Measurements from ENCODE around the gene DLX5. TPM values are rescaled to one million over a fixed set of nuclear protein-coding genes. Genes with fewer than 3 reads are reported as not detected.

DLX5 gene
- total and polyA plus RNA-seq, 2 donors (not counting 3 experiments of a cell fraction or from before 2014, with no cell fraction given), result not detected

- Histone ChIP-seq H3K4me3 (replicated peaks in 1 of 3; ENCODE audit: insufficient read depth in 1 of 3, low read depth in 1 of 3, low read length in 3 of 3) (no peak overlapping the region), H3K9me3 (replicated peaks; ENCODE audit: control insufficient read depth, insufficient read depth, low read length) (no peaks in the 10 kb centered on the region), H3K79me2 (ENCODE audit: control insufficient read depth, insufficient read depth, low read length) (no peaks in the 10 kb centered on the region), H3K36me3 (ENCODE audit: control insufficient read depth in 2 of 2, extremely low read depth in 1 of 2, insufficient read depth in 2 of 2, low read length in 2 of 2) (no peaks in the 10 kb centered on the region), H3K27ac (ENCODE audit: insufficient read depth, low read depth, low read length) (no peak overlapping the region), H3K4me1 (ENCODE audit: control insufficient read depth, extremely low read depth, insufficient read depth, low read length) (no peaks in the 10 kb centered on the region), H4K20me1 (replicated peaks; ENCODE audit: control insufficient read depth, extremely low read depth, insufficient read depth, low read length) (no peaks in the 10 kb centered on the region), H2AFZ (ENCODE audit: low read depth, low read length) (no peak overlapping the region), H3K9me1 (replicated peaks; ENCODE audit: control insufficient read depth, extremely low read depth, insufficient read depth, low read length) (no peaks in the 10 kb centered on the region), H3K27me3 (ENCODE audit: control insufficient read depth in 2 of 2, insufficient read depth in 2 of 2, low read length in 2 of 2) (peaks cover 80 to 95% of the 10 kb centered on the region in 2 experiments), H3K4me2 (ENCODE audit: insufficient read depth, low read length) (no peak overlapping the region), H3K9ac (replicated peaks; ENCODE audit: extremely low read depth, insufficient read depth, low read length) (no peak overlapping the region)
- TF ChIP-seq FOS (IDR thresholded peaks at IDR 0.05; ENCODE audit: borderline replicate concordance, insufficient read depth, low read length), result no peak
- TF ChIP-seq JUN (IDR thresholded peaks at IDR 0.05; ENCODE audit: borderline replicate concordance, insufficient read depth, insufficient read length, low read depth), result no peak
- TF ChIP-seq EZH2 (IDR thresholded peaks at IDR 0.05; ENCODE audit: borderline replicate concordance, low read depth, low read length, severe bottlenecking), result no peak
- no peak for TF ChIP-seq POLR2A (IDR thresholded peaks at IDR 0.05; ENCODE audit: low read depth, low read length)
- no peak for TF ChIP-seq GATA2 (IDR thresholded peaks at IDR 0.05; ENCODE audit: insufficient read depth, insufficient read length, low read depth, low read length)
- TF ChIP-seq MYC (IDR thresholded peaks at IDR 0.05; ENCODE audit: low read depth, low read length), result no peak
- no peak for TF ChIP-seq MAX (IDR thresholded peaks at IDR 0.05; ENCODE audit: insufficient read depth, insufficient read length)
- no peak for TF ChIP-seq POLR2AphosphoS5 (IDR thresholded peaks at IDR 0.05; ENCODE audit: insufficient read depth, low read depth, low read length)
- TF ChIP-seq CTCF (IDR thresholded peaks at IDR 0.05; ENCODE audit: extremely low read depth in 1 of 2, insufficient read depth in 1 of 2, low read depth in 1 of 2, low read length in 2 of 2), result no peak
- FAIRE-seq (no peak), DNase-seq (ENCODE audit: low read depth, low spot score) (no peak)
- intact Hi-C loops (cut with micrococcal nuclease) (no loop called here), dilution Hi-C loops (cut with MboI; ENCODE audit: extremely low pct_ligation_motif_present, low sequenced_read_pairs) (no loop called here)
- CTCF ChIA-PET, result no interaction called here
- POLR2A ChIA-PET, result no interaction called here
- BruUV-seq (replicated peaks), result no TSS peak
Measured at GRCh38 chr7:96993094-96993865, 31.4 kb downstream of the DLX5 start.

Data from endothelial cell of umbilical vein (primary cell).